HG03571 (cell line): ENCODE data around the gene CHCHD6.

ENCODE experiments used
- ATAC-seq: cut with Tn5 transposase; IDR thresholded peaks from one replicate; pipeline ENCODE4 v1.9.1; 2021; ENCODE audit not compliant: unreplicated experiment

The CHCHD6 gene

GRCh38 chr3:126937533-126937932 lies 233.5 kb downstream of the CHCHD6 start:
- no peak for ATAC-seq

- ATAC-seq, result no peak
Measured at GRCh38 chr3:126937973-126938372, 233.9 kb downstream of the CHCHD6 start.

GRCh38 chr3:126938520-126939337 lies 234.7 kb downstream of the CHCHD6 start:
- ATAC-seq, result no peak

GRCh38 chr3:126939338-126939718 lies 235.3 kb downstream of the CHCHD6 start:
- no peak for ATAC-seq

- no peak for ATAC-seq
Measured at GRCh38 chr3:126939733-126940132, 235.7 kb downstream of the CHCHD6 start.

GRCh38 chr3:126941721-126942270 lies 237.8 kb downstream of the CHCHD6 start:
- ATAC-seq, result no peak

GRCh38 chr3:126944089-126944965 lies 240.3 kb downstream of the CHCHD6 start:
- no peak for ATAC-seq

- ATAC-seq, result no peak
Measured at GRCh38 chr3:126945171-126945721, 241.2 kb downstream of the CHCHD6 start.

GRCh38 chr3:126945891-126946290 lies 241.9 kb downstream of the CHCHD6 start:
- no peak for ATAC-seq

- no peak for ATAC-seq
Measured at GRCh38 chr3:126946405-126946804, 242.4 kb downstream of the CHCHD6 start.

GRCh38 chr3:126947429-126947828 lies 243.4 kb downstream of the CHCHD6 start:
- ATAC-seq, result no peak

GRCh38 chr3:126948980-126949535 lies 245.0 kb downstream of the CHCHD6 start:
- no peak for ATAC-seq

GRCh38 chr3:126951561-126951960 lies 247.5 kb downstream of the CHCHD6 start:
- ATAC-seq, result no peak

- ATAC-seq, result no peak
Measured at GRCh38 chr3:126952261-126952982, 248.4 kb downstream of the CHCHD6 start.

GRCh38 chr3:126952983-126953660 lies 249.1 kb downstream of the CHCHD6 start:
- no peak for ATAC-seq

GRCh38 chr3:126954141-126954842 lies 250.3 kb downstream of the CHCHD6 start:
- peak; percentile 33 for ATAC-seq

GRCh38 chr3:126955004-126955790 lies 251.2 kb downstream of the CHCHD6 start:
- ATAC-seq, result peak; percentile 65

- no peak for ATAC-seq
Measured at GRCh38 chr3:126956361-126956760, 252.3 kb downstream of the CHCHD6 start.
